Uterus (tissue), 4 donors: ENCODE data around the gene NR1H4. TPM values are rescaled to one million over a fixed set of nuclear protein-coding genes. Genes with fewer than 3 reads are reported as not detected.

Experiments used
- DNase-seq, 2 donors: peaks; one replicate each; pipeline ENCODE4 v3.0.0-alpha.2; 2019 to 2020
- H3K27ac ChIP-seq, 2 donors: fragments of 200-600 bp; sonication (generic); 1 replicate in 1 of 2; 2 replicates in 1 of 2; pipeline ENCODE4 v1.5.1; 2016 to 2018
- H3K27me3 ChIP-seq, 2 donors: fragments of 200-600 bp; sonication (generic); one replicate each; pipeline ENCODE4 v1.5.1; 2018 to 2019; ENCODE audit warnings: control low read depth in 1 of 2
- H3K36me3 ChIP-seq, 2 donors: fragments of 200-600 bp; sonication (generic); one replicate each; pipeline ENCODE4 v1.5.1; 2019; ENCODE audit warnings: control low read depth in 1 of 2
- H3K4me1 ChIP-seq, 2 donors: fragments of 200-600 bp; sonication (generic); one replicate each; pipeline ENCODE4 v1.5.1; 2018 to 2019; ENCODE audit warnings: control low read depth in 1 of 2
- H3K4me3 ChIP-seq, 2 donors: fragments of 200-600 bp; sonication (generic); 1 replicate in 1 of 2; 2 replicates in 1 of 2; pipeline ENCODE4 v1.5.1; 2018 to 2019; ENCODE audit warnings: mild to moderate bottlenecking in 1 of 2
- H3K9me3 ChIP-seq, 2 donors: fragments of 200-600 bp; sonication (generic); one replicate each; pipeline ENCODE4 v1.5.1; 2019; ENCODE audit warnings: control low read depth in 1 of 2
- CTCF ChIP-seq, 4 experiments: fragments of 200-600 bp in 2 of 4; fragments of 450-650 bp in 2 of 4; sonication (generic) in 2 of 4; IDR thresholded peaks; one replicate each; pipeline ENCODE4 v1.5.1; 2016 to 2019; ENCODE audit warnings: antibody characterized with exemption in 4 of 4, mild to moderate bottlenecking in 2 of 4, moderate library complexity in 1 of 4
- POLR2A ChIP-seq, 2 donors: fragments of 450-650 bp; IDR thresholded peaks; one replicate each; pipeline ENCODE4 v1.6.1; 2016; ENCODE audit warnings: antibody characterized with exemption in 2 of 2, mild to moderate bottlenecking in 1 of 2, moderate library complexity in 1 of 2
- intact Hi-C: fragments of 100-400 bp; cut with DNase I; formaldehyde crosslinking; loops from one replicate; pipeline ENCODE4 v1.15.1; 2023; ENCODE audit warnings: low total_unique reads
- total RNA-seq, 4 donors: library from RNA; depleted of rRNA in 3 of 4; stranded (reverse); fragments of >200 nt in 3 of 4; gene quantifications; one replicate each; pipeline versions ENCODE4 v1.1.0 to v1.2.4, GENCODE V29; 2014 to 2023
- donor health status: DM: yes; HTN: yes; CAD: no.

The NR1H4 gene
- total RNA-seq, 4 donors from 2014 or later = 0.35 TPM; not detected in 3

GRCh38 chr12:100476013-100476751 is 2.5 kb downstream of the NR1H4 start:
- DNase-seq = no peak
- intact Hi-C loops = no loop called here

DNA sequence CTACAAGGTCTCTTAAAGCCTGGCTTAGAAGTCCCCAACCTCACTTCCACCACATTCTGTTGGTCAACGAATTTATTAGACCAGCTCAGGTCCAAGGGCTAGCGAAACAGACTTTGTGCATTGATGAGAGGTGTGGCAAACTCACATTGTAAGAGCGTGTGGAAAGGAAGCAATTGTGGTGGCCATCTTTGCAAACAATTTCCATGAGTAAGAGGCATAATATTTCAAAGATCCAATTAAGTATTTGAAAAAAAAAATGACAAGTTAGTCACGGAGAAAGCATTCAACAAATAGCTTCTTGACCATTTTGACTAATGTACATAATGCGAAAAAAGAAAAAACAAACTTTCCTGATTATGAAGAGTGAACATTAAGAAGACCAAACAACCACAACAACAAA is 7.4 kb downstream of the NR1H4 start:
- no peaks in the 10 kb centered on the region for H3K4me1 ChIP-seq
- no peaks in the 10 kb centered on the region for H3K36me3 ChIP-seq
- intact Hi-C loops = no loop called here
- no peak for TF ChIP-seq CTCF (IDR thresholded peaks at IDR 0.05)
- H3K9me3 ChIP-seq = no peaks in the 10 kb centered on the region
- H3K4me3 ChIP-seq = no peak overlapping the region
- no peak for DNase-seq
- H3K27me3 ChIP-seq = no peaks in the 10 kb centered on the region
- H3K27ac ChIP-seq = no peak overlapping the region

More at GRCh38 chr12:100476013-100476751, 2.5 kb downstream of the NR1H4 start:
- Histone ChIP-seq H3K9me3 (no peaks in the 10 kb centered on the region), H3K4me1 (no peaks in the 10 kb centered on the region), H3K36me3 (no peaks in the 10 kb centered on the region), H3K4me3 (no peak overlapping the region), H3K27me3 (no peaks in the 10 kb centered on the region), H3K27ac (no peak overlapping the region)
- TF ChIP-seq CTCF (IDR thresholded peaks at IDR 0.05) (no peak), POLR2A (IDR thresholded peaks at IDR 0.05) (no peak)

GRCh38 chr12:100484183-100484886 is 10.7 kb downstream of the NR1H4 start:
- TF ChIP-seq POLR2A (IDR thresholded peaks at IDR 0.05) = no peak
- no peak for TF ChIP-seq CTCF (IDR thresholded peaks at IDR 0.05)
- intact Hi-C loops = no loop called here
- H3K36me3 ChIP-seq = no peaks in the 10 kb centered on the region
- no peak overlapping the region for H3K27ac ChIP-seq
- H3K4me3 ChIP-seq = no peak overlapping the region
- no peaks in the 10 kb centered on the region for H3K9me3 ChIP-seq
- H3K27me3 ChIP-seq = no peaks in the 10 kb centered on the region
- no peaks in the 10 kb centered on the region for H3K4me1 ChIP-seq
- no peak for DNase-seq

DNA sequence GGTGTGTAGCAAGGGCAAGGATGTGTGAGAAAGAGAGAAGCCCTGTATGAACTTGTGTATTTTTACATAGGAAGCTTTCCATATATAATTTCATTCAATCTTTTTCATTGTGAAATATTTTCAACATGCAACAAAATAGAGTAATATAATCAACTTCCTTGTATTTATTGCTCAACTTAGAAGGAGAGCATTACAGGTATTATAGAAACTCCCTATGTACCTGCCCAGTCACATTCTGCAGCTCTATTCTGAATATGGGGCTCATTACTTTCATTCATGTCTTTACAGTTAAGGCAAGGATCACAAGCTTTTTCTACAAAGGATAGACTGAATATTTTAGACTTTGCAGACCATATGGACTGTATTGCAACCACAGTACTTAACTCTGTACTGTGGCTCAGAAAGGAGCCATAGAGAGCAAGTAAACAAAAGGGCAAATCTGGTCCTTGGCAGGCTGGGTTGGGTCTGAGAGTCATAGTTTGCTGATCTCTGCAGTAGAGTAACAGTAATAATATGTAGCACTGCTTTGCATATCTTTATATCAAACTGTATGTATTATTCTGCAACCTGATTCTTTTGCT is 11.3 kb downstream of the NR1H4 start:
- no peak for TF ChIP-seq CTCF (IDR thresholded peaks at IDR 0.05)
- no peak for TF ChIP-seq POLR2A (IDR thresholded peaks at IDR 0.05)
- no peaks in the 10 kb centered on the region for H3K4me1 ChIP-seq
- no peaks in the 10 kb centered on the region for H3K27me3 ChIP-seq
- no peak overlapping the region for H3K4me3 ChIP-seq
- no peaks in the 10 kb centered on the region for H3K36me3 ChIP-seq
- DNase-seq = no peak
- intact Hi-C loops = no loop called here
- no peaks in the 10 kb centered on the region for H3K9me3 ChIP-seq
- H3K27ac ChIP-seq = no peak overlapping the region

- no peaks in the 10 kb centered on the region for H3K36me3 ChIP-seq
- H3K27me3 ChIP-seq = no peaks in the 10 kb centered on the region
- TF ChIP-seq POLR2A (IDR thresholded peaks at IDR 0.05) (no peak), CTCF (IDR thresholded peaks at IDR 0.05) (no peak)
- no peaks in the 10 kb centered on the region for H3K4me1 ChIP-seq
- no peak overlapping the region for H3K4me3 ChIP-seq
- H3K9me3 ChIP-seq = no peaks in the 10 kb centered on the region
- H3K27ac ChIP-seq = no peak overlapping the region
- intact Hi-C loops = no loop called here
- no peak for DNase-seq
Measured at GRCh38 chr12:100485983-100486382, 12.3 kb downstream of the NR1H4 start.
